ENCODE results near the gene KCNQ1. TPM values are rescaled to one million over a fixed set of nuclear protein-coding genes. Genes with fewer than 3 reads are reported as not detected.

Gene KCNQ1
- total RNA-seq, 2 experiments from 2014 or later: 24.2 to 26.6 TPM

DNA sequence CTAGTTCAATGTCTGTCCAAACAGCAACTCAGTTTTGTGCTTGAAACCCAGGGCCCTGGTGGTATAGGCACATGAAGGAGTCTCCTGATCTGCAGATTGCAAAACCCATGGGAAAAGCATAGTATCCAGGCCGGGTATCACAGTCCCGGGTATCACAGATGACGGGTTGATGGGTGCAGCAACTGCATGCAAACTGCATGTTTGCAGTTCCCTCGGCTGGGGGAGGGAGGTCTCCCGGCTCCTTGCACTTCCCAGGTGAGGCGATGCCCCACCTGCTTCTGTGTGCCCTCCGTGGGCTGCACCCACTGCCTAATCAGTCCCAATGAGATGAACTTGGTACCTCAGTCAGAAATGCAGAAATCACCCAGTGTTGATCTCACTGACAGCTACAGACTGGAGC lies 53.9 kb downstream of the KCNQ1 start:
- Mint-ChIP-seq H3K4me1 (no peaks in the 10 kb centered on the region), H3K9me3 (peaks cover 39% of the 10 kb centered on the region), H3K27me3 (no peaks in the 10 kb centered on the region), H3K27ac (no peak overlapping the region), H3K36me3 (peaks cover 34% of the 10 kb centered on the region), H3K4me3 (no peak overlapping the region)
- DNase-seq (no peak), ATAC-seq (ENCODE audit: low read depth) (no peak)
- POLR2A ChIA-PET: no interaction called here

DNA sequence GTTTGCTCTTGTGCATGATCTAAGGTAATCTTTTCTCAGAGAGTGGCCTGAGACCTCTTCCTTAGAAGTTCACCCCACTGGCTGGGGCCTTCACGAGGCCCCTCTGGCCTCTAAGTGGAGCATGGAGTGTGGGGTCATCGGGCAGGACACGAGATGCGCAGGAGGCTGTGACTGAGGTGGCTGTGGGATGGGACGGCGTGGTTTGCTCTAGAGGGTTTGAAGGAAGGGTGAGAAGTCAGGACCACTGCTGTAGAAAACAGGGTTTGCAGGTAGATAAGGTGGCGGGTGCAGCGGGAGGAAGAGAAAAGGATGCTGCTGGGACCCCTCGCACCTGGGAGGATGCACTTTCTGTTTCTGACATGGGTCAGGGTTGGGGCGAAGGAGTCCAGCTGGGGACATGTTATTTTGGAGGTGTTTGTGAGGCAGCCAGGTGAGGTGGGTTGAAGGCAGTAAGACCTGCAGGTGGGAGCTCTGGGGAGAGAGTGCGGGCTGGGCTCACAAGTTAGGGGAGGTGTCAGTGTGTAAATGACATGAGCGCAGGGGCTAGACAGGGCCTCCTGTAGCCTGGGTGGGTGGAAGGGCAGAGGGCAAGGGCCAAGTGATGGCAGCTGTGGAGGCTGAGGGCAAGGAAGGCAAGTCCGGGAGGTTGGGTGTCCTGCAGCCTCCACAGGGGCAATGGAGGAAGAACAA lies 62.5 kb downstream of the KCNQ1 start:
- peaks cover 13% of the 10 kb centered on the region for H3K4me1 Mint-ChIP-seq
- H3K4me3 Mint-ChIP-seq: no peak overlapping the region
- no peak overlapping the region for H3K27ac Mint-ChIP-seq
- DNase-seq: peak; percentile 14
- no peak for ATAC-seq (ENCODE audit: low read depth)
- POLR2A ChIA-PET: no interaction called here
- peaks cover 2% of the 10 kb centered on the region for H3K36me3 Mint-ChIP-seq
- H3K9me3 Mint-ChIP-seq: peaks cover 3% of the 10 kb centered on the region
- no peaks in the 10 kb centered on the region for H3K27me3 Mint-ChIP-seq

DNA sequence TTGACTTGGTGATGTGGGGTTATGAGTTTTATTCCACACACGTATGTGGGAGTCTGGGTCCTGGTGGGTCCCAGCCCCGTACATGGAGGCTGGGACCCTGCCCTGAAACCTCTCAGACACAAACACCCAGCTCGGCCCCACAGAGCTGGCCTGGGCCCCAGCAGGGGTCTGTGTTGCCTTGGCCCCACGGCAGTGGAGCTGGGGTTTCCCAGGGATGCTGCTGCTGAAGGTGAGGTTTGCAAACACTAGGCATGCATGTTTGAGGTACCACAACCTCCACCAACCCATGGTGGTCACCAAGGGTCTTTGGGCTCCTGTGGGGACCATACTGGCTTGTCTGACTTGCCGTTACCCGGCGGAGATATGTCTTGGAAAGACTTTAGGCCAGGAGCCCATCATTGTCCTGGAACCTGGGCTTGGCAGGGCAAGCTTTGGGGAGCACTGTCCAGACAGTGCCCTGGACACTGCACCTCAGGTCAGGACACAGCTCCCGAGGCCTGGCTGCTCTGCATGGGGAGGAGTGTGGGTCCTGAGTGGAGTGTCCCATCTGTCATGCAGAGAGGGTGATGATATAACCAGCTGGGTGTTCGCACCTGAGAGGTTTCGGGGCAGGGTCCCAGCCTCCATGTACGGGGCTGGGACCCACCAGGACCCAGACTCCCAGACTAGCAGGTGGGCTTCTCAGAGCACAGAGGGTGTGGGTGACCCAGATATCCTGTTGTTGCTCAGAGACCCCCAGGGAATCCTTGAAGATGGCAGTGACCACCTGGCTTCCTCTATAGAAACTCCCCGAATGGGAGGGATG lies 63.3 kb downstream of the KCNQ1 start:
- DNase-seq (peak; percentile 22), ATAC-seq (ENCODE audit: low read depth) (no peak)
- Mint-ChIP-seq H3K27ac (no peak overlapping the region), H3K4me3 (no peak overlapping the region), H3K4me1 (peaks cover 13% of the 10 kb centered on the region), H3K9me3 (no peaks in the 10 kb centered on the region), H3K27me3 (no peaks in the 10 kb centered on the region), H3K36me3 (no peaks in the 10 kb centered on the region)
- POLR2A ChIA-PET: no interaction called here

DNA sequence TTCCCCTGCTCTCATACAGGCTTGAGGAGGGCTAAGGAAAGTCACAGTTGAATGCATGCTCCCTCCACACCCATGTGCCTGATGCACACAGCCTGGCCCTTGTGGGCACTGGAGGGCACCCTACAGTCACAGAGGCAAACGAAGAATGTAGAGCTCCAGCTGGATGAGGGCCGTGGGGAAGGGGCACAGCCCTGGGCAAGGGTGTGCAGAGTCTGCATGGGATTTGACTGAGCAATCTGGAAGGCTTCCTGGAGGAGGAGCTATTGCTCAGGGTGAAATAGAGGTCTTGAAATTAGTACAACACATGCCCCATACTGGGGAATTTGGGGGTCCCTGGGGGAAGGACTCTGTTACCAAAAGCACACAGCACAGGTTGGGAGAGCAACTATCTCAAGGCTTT lies 64.0 kb downstream of the KCNQ1 start:
- ATAC-seq (ENCODE audit: low read depth) (no peak), DNase-seq (no peak)
- H3K9me3 Mint-ChIP-seq: no peaks in the 10 kb centered on the region
- POLR2A ChIA-PET: no interaction called here
- no peaks in the 10 kb centered on the region for H3K36me3 Mint-ChIP-seq
- H3K27me3 Mint-ChIP-seq: no peaks in the 10 kb centered on the region
- peak overlapping the region; percentile 28 for H3K27ac Mint-ChIP-seq
- H3K4me3 Mint-ChIP-seq: no peak overlapping the region
- H3K4me1 Mint-ChIP-seq: peaks cover 13% of the 10 kb centered on the region

DNA sequence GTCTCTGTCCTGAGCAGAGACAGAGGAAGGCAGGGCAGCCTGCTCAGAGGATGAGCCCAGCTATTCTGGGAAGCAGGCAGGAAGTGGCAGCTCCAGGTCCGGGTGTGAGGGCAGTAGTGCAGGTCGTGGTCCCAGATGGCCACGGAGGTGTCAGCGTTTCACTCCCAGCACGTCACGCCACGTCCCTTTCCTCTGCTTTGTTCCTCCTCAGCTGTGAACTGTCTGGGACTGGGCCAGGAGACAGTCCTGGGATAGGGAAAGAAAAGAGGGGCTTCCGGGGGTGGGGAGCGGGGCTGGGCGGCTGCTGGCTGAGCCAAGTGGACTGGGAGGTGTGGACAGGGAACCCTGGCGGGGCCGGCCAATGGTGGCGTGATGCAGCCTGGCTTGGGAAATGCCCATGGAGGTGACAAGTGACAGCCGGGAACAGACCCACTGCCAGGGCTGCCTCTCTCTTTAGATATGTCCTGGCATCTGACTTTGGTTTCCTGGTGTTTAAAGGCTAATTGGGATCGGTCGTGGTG lies 64.7 kb downstream of the KCNQ1 start:
- H3K27ac Mint-ChIP-seq: no peak overlapping the region
- H3K4me3 Mint-ChIP-seq: peak overlapping the region; percentile 7
- ATAC-seq (ENCODE audit: low read depth): no peak
- POLR2A ChIA-PET: no interaction called here
- DNase-seq: peak; percentile 25
- H3K4me1 Mint-ChIP-seq: peaks cover 13% of the 10 kb centered on the region
- H3K9me3 Mint-ChIP-seq: no peaks in the 10 kb centered on the region
- H3K27me3 Mint-ChIP-seq: no peaks in the 10 kb centered on the region
- H3K36me3 Mint-ChIP-seq: no peaks in the 10 kb centered on the region

DNA sequence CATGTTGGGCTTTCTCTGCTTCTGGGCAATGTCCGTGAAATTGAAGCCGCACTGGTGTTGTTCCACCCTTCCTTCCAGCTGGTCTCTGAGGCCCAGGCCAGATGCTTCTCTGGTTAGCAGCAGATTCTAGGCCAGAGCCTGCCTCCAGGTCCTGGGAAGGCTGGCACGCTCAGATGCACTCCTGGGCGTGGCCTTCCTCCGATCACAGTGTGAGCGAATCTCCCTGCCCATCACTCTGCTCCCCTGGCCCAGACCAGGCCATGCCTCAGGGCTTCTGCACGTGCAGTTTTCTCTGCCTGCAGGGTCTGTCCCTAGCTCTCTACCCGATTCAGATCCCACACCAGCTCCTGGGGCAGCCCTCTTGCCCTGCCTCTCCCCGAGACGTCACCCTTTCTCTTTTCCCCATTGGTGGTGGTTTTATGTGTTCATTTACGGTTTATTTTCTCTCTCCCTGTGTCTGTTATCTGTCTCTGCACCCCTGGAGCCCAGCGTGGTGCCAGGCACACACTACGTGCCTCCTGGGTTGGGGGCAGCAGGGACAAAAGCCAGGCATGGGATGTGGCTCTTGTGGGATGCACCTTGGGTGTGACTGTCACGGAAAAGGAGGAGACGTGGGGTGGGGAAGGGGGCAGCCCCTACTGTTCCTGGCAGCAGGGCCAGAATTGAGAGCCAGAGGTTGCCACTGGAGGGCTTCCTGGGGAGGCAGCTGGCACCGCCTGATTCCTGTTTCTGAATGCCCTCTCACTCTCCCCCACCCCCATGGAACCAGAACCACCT lies 66.0 kb downstream of the KCNQ1 start:
- peak overlapping the region; percentile 31 for H3K27ac Mint-ChIP-seq
- H3K4me3 Mint-ChIP-seq: no peak overlapping the region
- POLR2A ChIA-PET: no interaction called here
- no peaks in the 10 kb centered on the region for H3K27me3 Mint-ChIP-seq
- DNase-seq (peak; percentile 17), ATAC-seq (ENCODE audit: low read depth) (no peak)
- peaks cover 13% of the 10 kb centered on the region for H3K4me1 Mint-ChIP-seq
- no peaks in the 10 kb centered on the region for H3K9me3 Mint-ChIP-seq
- H3K36me3 Mint-ChIP-seq: no peaks in the 10 kb centered on the region

DNA sequence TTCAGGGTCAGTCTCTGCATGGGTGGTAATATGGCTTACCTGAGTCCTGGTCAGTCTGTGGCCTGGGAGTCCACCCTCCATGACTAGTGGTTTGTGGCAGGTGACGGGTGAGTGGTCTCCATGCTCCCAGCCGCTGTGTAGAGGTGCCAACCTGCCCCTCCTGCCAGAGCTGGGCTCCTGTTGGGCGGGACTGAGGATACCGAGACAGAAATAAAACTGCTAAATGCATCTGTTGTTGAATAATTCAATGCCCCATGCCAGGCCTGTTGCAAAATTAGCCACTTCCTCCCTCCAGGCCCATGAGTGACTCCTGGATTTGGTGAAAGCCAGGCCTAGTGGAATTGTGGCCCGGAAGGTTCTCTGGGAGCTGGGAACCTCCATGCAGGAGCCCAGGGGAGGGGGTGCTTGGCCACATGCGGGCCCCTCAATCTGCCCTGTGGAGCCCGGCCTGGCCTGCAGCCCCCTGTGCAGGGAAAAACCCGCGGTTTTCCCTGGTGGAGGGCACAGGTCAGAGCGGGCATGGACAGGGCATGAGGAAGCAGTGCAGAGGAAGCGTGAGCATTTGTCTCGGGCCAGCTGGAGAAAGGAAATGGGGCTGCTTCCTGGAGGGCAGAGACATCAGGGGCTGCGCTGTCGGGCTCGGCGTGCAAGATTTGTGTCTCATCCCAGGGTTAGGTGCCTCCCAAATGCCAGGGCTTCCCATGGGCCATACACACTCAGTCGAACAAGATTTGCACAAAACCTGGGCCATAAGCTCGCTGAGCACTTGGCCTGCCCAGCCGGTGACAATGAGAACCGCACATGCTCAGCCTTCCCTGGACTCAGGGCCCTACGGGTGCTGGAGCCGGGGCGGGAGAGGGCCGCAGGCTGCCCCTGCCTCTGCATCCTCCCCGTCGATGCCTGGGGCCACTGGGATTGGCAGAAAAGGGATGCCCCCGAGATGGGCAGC lies 66.9 kb downstream of the KCNQ1 start:
- ATAC-seq (ENCODE audit: low read depth) (no peak), DNase-seq (peak; percentile 21)
- H3K4me1 Mint-ChIP-seq: peaks cover 13% of the 10 kb centered on the region
- H3K27ac Mint-ChIP-seq: no peak overlapping the region
- H3K9me3 Mint-ChIP-seq: no peaks in the 10 kb centered on the region
- H3K36me3 Mint-ChIP-seq: no peaks in the 10 kb centered on the region
- POLR2A ChIA-PET: no interaction called here
- no peaks in the 10 kb centered on the region for H3K27me3 Mint-ChIP-seq
- no peak overlapping the region for H3K4me3 Mint-ChIP-seq

DNA sequence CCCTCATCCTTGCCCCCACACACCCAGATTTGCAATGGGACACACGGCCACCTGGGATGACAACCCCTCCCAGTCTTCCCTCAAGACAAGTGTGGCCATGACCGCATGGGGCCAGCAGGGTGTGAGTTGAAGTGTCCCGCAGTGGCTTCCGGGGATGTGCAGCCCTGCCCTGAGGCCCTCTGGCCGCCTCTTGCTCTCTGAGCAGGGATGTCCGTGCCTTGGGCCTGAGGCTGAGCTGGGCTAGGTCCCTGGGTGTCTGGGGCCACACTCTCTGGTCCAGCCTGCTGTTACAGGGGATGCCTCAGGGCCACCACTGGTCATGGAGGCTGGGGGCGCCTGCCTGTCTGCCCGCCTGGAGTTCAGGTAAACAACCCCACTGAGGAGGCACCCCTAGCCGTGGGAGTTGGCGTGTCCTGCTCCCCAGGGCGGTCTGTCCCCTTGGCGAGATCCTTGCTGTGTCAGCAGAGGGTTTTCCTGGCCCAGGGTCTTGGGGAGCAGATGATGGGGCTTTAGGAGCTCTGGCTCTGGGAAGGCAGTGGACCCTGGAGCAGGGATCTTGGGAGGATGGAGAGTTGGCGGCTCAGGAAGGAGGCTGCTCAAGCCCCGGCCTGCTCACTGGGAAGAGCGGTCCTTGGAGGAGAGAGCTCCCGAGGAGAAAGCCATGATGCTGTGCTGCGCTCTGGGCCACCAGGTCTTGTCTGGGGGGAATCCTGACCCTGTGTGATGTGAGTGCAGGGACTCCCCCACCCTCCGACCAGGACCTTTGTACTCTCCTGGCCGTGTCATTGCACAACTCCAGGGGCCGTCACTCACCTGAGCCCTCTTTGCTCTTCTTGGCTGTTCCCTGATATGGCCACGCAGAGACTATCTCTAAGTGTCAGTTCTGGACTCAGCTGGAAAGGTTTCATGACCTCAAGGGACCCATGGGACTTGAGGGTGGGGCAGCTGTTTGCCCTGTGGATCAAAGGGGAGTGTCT lies 67.9 kb downstream of the KCNQ1 start:
- DNase-seq: peak; percentile 24

DNA sequence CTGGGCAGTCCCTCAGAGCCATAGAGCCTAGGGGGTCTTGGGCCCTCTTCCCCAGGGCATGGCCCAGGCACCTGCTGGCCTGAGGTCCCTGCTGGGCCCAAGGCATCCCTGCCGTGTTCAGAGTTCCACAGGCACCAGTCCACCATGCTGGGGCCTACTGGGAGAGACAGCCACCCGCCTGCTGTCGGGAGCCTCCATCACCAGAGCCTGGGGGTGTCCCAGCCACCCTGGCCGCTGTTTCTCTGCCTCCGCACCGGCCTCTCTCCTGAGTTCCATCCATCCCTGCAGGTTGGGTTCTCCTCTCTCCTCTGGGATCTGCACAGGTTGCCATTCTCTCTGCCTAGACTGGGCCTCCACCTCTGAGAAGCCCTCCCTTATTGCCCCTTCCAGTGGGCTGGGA lies 68.6 kb downstream of the KCNQ1 start:
- no peaks in the 10 kb centered on the region for H3K36me3 Mint-ChIP-seq
- ATAC-seq (ENCODE audit: low read depth): no peak
- DNase-seq: peak; percentile 18
- no peak overlapping the region for H3K4me3 Mint-ChIP-seq
- H3K27me3 Mint-ChIP-seq: no peaks in the 10 kb centered on the region
- no peaks in the 10 kb centered on the region for H3K9me3 Mint-ChIP-seq
- peaks cover 12% of the 10 kb centered on the region for H3K4me1 Mint-ChIP-seq
- H3K27ac Mint-ChIP-seq: no peak overlapping the region
- POLR2A ChIA-PET: no interaction called here

More for the DNA sequence above, 67.9 kb downstream of the KCNQ1 start:
- Mint-ChIP-seq H3K27me3 (no peaks in the 10 kb centered on the region), H3K4me1 (peaks cover 12% of the 10 kb centered on the region), H3K4me3 (no peak overlapping the region), H3K9me3 (no peaks in the 10 kb centered on the region), H3K27ac (no peak overlapping the region), H3K36me3 (no peaks in the 10 kb centered on the region)
- ATAC-seq (ENCODE audit: low read depth): no peak
- POLR2A ChIA-PET: no interaction called here

DNA sequence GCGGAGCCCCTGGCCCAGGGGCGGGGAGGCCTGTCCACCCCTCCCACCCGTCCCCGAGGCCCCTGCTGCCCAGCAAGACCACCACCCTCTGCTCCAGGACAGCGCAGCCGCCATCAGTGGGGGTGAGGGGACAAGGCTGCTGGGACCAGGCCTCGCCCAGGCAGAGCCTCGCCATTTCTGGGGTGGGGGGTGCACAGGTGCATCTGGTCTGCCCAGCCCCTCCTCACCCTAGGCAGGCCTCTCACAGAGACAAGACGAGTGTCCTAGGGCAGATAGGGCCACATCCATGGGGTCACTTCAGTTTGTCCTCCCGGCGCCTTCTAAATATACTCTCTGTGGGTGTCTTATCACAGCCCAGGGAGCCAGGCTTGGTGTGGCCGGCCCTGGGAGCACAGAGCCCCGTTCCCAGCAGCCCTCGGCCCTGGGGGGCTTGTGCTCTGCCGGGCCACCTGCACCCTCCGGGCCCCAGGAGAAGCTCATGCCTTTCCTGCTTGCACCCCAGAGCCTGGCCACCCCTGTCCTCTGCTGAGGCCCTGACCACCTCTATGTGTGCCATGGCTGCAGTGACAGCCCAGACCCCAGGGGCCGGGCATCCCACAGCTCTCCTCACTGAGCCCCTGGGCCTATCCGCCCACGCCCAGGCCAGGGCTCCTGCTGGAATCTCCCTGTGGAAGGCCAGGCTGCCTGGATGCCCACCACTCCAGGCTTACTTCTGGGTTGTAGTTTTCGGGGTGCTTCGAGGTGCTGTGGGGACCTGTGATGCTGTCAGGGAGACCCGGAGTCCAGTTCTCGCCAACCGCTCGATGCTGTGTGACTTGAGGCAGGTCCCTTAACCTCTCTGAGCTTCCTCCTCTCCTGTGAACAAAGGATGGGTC lies 70.8 kb downstream of the KCNQ1 start:
- peaks cover 4% of the 10 kb centered on the region for H3K4me1 Mint-ChIP-seq
- no peak overlapping the region for H3K4me3 Mint-ChIP-seq
- peak; percentile 24 for DNase-seq
- no peak for ATAC-seq (ENCODE audit: low read depth)
- H3K27ac Mint-ChIP-seq: no peak overlapping the region
- no peaks in the 10 kb centered on the region for H3K27me3 Mint-ChIP-seq
- POLR2A ChIA-PET: no interaction called here
- H3K36me3 Mint-ChIP-seq: no peaks in the 10 kb centered on the region
- no peaks in the 10 kb centered on the region for H3K9me3 Mint-ChIP-seq

DNA sequence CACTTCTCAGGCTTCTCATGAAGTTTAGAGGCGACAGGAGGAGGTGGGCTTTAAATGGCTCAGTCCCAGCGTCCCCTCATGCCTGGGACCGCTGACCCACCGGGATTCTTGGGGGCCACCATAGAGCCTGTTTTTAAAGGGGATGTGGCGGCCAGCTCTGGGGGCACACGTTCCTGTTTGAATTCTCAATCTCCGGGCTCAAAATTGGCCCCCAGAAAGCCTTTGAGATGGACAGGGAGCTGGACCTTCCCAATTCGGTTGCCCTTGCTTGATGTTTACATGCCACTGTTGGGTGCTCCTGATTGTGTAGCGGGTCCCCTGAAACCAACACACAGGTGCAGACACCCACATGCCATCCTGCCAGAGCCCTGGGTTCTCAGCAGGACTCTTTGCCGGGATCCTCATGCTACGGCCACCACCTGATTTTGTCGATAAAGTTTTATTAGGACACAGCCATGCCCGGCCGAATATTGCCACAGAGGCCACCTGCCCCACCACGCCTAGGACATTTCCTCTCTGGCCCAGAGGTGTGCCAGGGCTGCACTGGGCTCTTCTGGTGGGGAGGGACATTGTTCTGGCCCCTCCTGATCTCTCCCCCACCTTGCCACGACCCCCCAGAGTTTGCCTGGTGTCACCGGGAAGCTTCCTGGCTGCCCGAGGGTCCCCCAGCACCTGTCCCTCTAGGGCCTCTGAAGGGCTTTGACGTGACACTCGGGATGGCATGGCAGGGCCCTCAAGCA lies 71.6 kb downstream of the KCNQ1 start:
- H3K4me3 Mint-ChIP-seq: no peak overlapping the region
- DNase-seq: peak; percentile 18
- no peaks in the 10 kb centered on the region for H3K27me3 Mint-ChIP-seq
- H3K4me1 Mint-ChIP-seq: no peaks in the 10 kb centered on the region
- POLR2A ChIA-PET: no interaction called here
- no peak overlapping the region for H3K27ac Mint-ChIP-seq
- no peaks in the 10 kb centered on the region for H3K36me3 Mint-ChIP-seq
- H3K9me3 Mint-ChIP-seq: no peaks in the 10 kb centered on the region
- no peak for ATAC-seq (ENCODE audit: low read depth)
